ENCODE results near the gene ZNF598.
A peak's percentile ranks its signal among the peaks of the same experiment; 100 is the strongest.
"Not testable (repeated sequence)": the region's sequence is repeated elsewhere in the genome, so short reads cannot be mapped to it uniquely, and the experiment has no call there.

Gene ZNF598

GRCh38 chr16:2027024-2028010, 17.7 kb upstream of the ZNF598 start:
- DNase-seq (ENCODE audit: low spot score) = no peak

- DNase-seq (ENCODE audit: low spot score) = peak; percentile 84
Observed at GRCh38 chr16:2026461-2027023, 16.9 kb upstream of the ZNF598 start, which contains the start of gene NHERF2. NHERF2 (plus strand) TSS chr16:2026902; CDS start chr16:2027006, 104 bp downstream.

DNA sequence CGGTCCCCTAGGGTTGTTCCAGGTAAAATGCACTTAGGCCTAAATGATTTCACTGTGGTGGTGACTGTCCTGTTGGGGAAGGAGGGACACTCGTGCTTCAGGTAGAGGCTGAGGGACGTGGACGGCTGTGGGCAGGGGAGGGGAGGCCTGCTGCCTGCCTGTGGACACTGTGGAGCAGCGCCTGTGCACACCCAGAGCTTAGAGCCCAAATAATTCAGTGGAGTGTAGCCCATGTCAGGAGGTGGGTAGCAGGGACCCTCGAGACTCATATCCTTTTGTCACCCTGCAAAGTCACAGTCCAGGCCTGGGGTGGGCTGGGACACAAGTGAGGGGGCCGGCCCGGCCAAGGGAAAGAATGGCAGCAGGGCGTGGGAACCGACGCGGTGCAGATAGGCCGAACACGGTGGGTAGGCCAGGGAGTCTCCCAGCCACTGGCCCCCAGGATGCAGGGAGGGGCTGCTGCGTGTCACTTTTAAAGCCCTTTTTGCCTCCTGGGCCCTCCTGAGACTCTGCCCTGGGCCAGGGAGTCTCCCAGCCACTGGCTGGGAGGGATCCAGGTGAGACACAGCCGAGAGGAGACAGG, 16.3 kb upstream of the ZNF598 start:
- no peak for DNase-seq (ENCODE audit: low spot score)

DNA sequence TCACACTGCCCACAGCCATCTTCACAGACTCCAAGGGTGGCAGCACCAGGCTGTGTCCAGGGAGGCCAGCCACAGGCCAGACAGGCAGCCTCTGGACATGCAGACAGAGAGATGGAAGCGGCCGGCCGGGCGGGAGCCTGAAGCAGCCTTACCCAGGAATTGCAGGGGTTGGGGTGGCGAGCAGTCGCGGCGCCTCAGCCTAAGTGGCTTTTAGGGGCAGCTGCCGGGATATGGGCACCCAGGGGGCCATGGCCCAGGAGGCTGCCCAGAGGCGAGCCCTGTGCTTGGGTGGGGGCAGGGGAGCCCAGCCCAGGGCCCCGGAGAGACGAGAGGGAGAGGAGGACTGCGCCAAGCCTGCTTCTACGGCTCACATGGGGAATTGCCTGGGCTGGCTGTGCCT, 15.6 kb upstream of the ZNF598 start:
- DNase-seq (ENCODE audit: low spot score) = no peak

DNA sequence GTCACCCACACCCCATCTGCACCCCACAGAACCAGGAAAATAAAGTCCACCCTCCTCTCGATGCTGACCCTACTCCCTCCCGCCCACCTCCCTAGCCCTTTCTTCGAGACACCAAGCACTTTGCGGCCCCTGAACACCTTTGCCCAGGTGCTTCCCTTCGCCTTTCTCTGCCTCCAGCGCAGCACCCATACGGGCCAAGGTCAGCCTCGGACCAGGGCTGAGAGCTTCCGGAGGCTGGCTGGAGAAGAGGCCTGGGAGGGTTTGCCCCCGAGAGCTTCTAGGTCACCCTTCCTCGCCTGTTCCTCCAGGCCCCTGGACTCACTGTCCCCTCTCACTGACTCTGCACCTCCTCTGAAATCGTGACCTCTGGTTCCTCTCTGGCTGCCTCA, 14.4 kb upstream of the ZNF598 start:
- no peak for DNase-seq (ENCODE audit: low spot score)

- peak; percentile 97 for DNase-seq (ENCODE audit: low spot score)
Observed at GRCh38 chr16:2023092-2024031, 13.7 kb upstream of the ZNF598 start.

DNA sequence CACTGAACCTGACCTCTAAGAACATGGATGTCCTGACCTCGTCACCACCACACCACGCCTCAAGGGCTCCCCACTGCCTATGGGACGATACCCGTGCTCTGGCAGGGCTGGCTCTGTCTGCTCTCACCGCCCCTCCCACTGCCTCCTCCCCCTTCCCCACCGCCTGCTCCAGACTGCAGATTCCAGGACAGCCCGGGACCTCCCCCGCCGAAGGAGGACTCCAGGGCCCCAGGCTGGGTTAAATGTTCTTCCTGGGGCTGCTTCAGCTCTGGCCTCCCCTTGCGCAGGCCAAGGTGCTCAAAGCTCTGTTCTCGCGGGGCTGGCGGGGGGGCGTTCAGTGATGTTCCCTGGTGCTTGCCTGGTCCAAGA, 13.1 kb upstream of the ZNF598 start:
- peak; percentile 77 for DNase-seq (ENCODE audit: low spot score)

- DNase-seq (ENCODE audit: low spot score) = no peak
Observed at GRCh38 chr16:2019921-2020831, 10.6 kb upstream of the ZNF598 start.

GRCh38 chr16:2019518-2019920, 9.9 kb upstream of the ZNF598 start, which contains the start of gene NPW:
NPW (plus strand) TSS chr16:2019785.
- peak; percentile 52 for DNase-seq (ENCODE audit: low spot score)

DNA sequence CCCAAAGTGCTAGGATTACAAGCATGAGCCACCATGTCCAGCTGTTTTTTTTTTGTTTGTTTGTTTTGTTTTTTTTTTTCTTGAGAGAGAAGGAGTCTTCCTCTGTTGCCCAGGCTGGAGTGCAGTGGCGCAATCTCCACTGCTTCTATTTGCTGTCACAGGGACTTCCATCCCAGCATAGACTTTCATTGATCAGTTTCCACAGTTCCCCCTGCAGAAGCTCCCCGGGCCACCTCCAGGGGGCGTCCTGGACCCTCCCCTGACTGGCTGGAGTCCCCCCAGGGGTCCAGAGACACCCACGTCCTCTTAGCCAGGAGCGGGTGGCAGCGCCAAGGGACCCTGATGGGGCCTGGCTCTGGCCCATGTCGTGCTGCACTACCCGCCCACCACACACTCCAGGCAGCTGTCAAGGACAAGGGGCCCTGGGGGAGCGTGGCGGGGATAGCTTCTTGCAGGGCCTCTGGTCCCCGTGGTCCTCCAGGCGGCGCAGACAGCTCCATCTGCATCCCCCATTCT, 6.8 kb upstream of the ZNF598 start:
- peak; percentile 50 for DNase-seq (ENCODE audit: low spot score)

- DNase-seq (ENCODE audit: low spot score) = no peak
Observed at GRCh38 chr16:2015947-2016208, 6.3 kb upstream of the ZNF598 start.

- no peak for DNase-seq (ENCODE audit: low spot score)
Observed at GRCh38 chr16:2015117-2015946, 5.7 kb upstream of the ZNF598 start.

DNA sequence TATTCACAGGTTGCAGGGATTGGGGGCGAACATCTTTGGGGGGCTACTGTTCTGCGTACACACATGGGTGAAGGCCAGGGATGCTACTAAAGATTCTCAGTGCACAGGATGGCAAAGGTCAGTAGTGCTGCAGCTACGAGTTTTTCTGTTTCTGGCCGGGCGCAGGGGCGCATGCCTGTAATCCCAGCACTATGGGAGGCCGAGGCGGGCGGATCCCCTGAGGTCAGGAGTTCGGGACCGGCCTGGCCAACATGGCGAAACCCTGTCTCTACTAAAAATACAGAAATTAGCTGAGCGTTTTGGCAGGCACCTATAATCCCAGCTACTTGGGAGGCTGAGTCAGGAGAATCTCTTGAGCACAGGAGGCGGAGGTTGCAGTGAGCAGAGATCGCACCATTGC, 3.9 kb upstream of the ZNF598 start:
- DNase-seq (ENCODE audit: low spot score) = no peak

- not testable (repeated sequence) for DNase-seq (ENCODE audit: low spot score)
Observed at GRCh38 chr16:2011726-2012125, 2.1 kb upstream of the ZNF598 start.

GRCh38 chr16:2009164-2009711, 383 bp downstream of the ZNF598 start:
- DNase-seq (ENCODE audit: low spot score) = peak; percentile 49

DNA sequence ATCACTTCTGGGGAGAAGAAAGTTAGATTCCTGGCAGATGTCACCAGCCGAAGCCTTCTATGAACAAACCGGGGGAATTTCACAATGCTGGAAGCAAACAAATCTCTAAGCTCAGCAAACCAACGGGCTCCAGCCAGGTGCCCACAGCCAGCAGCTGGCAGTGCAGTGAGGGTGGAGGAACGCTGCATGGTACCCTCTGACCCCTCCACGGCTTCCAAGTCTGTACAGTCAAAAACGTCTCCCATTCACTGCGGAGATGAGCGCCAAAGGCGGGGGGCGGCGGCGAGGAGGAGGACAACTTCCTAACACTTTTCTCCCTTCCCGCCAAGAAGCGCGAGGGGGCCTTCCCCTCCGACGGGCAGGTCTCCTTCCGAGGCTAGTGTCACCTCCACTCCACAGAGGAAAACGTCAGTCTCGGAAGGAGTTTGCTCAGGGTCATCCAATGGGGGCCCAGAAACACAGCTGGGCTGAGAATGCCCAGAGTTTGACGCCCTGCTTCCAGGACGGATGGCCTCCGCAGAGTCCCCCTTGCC, 924 bp downstream of the ZNF598 start:
- no peak for DNase-seq (ENCODE audit: low spot score)

DNA sequence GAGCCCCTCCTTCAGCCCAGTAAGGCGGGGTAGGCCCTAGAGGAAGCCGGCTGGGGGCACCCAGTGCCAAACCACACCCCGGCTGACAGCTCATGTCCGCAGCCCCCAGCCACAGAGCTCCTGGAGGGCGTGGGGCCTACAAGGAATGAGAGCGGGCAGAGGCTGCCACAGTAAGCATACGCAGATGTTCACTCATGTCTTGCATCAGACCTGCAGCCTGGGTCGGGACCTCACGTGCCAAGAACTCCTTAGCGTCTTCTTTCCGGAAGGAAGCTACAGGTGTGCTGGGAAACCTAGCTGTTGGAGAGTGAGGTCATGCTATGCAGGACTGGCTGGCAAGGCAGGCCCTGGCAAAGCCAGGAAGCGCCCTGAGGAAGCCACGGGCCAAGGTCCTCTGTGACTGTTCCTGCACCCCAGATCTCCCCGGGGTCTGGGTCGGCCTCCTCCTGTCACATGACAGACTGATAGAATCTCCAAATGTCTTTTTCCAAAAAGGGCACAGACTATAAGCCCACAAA, 1.6 kb downstream of the ZNF598 start:
- no peak for DNase-seq (ENCODE audit: low spot score)

DNA sequence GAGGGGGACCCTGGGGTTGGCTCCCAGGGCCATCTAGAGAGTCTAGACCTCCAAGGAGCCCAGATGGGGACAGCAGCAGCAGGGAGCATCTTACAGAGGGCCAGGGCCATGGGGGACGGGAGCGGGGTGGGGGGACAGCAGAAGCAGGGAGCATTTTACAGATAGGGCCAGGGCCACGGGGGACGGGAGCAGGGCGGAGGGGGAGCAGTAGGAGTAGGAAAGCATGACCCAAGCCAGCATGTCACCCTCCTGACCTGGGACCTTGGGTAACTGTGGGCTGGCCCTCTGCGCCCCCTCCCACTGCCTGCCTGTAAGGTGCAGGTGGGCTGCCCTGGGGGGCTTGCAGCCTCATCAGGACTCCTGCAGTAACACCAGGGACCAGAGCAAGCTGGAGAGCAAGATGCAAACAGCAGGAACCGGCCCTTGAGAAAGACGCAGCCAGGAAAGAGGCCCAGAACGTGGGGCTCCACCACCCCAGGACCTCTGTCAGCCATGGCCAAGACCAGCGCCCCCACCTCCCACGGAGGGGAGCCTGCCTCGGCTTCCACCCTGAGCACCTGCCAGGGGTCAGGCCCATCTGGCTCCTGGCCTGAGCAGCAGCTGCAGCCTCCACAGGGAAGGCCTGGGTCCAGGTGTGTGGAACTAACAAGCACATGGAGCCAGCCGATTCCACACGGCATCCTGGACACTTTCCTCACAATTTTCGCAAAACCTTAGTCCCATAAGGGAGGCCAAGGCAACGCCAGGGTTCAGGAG, 2.4 kb downstream of the ZNF598 start:
- no peak for DNase-seq (ENCODE audit: low spot score)
